ENCODE results near the gene TNNC1. TPM values are rescaled to one million over a fixed set of nuclear protein-coding genes. Genes with fewer than 3 reads are reported as not detected.

TNNC1 gene
- total RNA-seq, 3 donors from 2014 or later = 3.7 to 4.2 TPM; not detected in 1

GRCh38 chr3:52456800-52457183, 3.0 kb upstream of the TNNC1 start:
- H3K4me3 ChIP-seq = peak overlapping the region; percentile 92 to 97 (median 93)
- no peaks in the 10 kb centered on the region for H3K27me3 ChIP-seq
- DNase-seq (ENCODE audit: low spot score in 2 of 2) = no peak
- H3K9me3 ChIP-seq = no peaks in the 10 kb centered on the region
- H3K4me1 ChIP-seq = peaks cover 0 to 15% of the 10 kb centered on the region in 2 donors
- no peak for TF ChIP-seq POLR2A (IDR thresholded peaks at IDR 0.05)
- TF ChIP-seq POLR2AphosphoS5 (IDR thresholded peaks at IDR 0.05) = no peak
- H3K36me3 ChIP-seq = no peaks in the 10 kb centered on the region
- intact Hi-C loops (cut with DNase I; ENCODE audit: low total_unique reads) = no loop called here
- H3K27ac ChIP-seq = peak overlapping the region; percentile 94 to 96

- H3K36me3 ChIP-seq = no peaks in the 10 kb centered on the region
- no peaks in the 10 kb centered on the region for H3K9me3 ChIP-seq
- intact Hi-C loops (cut with DNase I; ENCODE audit: low total_unique reads) = no loop called here
- TF ChIP-seq POLR2AphosphoS5 (IDR thresholded peaks at IDR 0.05) (no peak), POLR2A (IDR thresholded peaks at IDR 0.05) (no peak)
- TF ChIP-seq, protein P1, sequence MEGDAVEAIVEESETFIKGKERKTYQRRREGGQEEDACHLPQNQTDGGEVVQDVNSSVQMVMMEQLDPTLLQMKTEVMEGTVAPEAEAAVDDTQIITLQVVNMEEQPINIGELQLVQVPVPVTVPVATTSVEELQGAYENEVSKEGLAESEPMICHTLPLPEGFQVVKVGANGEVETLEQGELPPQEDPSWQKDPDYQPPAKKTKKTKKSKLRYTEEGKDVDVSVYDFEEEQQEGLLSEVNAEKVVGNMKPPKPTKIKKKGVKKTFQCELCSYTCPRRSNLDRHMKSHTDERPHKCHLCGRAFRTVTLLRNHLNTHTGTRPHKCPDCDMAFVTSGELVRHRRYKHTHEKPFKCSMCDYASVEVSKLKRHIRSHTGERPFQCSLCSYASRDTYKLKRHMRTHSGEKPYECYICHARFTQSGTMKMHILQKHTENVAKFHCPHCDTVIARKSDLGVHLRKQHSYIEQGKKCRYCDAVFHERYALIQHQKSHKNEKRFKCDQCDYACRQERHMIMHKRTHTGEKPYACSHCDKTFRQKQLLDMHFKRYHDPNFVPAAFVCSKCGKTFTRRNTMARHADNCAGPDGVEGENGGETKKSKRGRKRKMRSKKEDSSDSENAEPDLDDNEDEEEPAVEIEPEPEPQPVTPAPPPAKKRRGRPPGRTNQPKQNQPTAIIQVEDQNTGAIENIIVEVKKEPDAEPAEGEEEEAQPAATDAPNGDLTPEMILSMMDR (IDR thresholded peaks at IDR 0.05) = no peak
- peaks cover 0 to 15% of the 10 kb centered on the region in 2 donors for H3K4me1 ChIP-seq
- peak overlapping the region; percentile 92 to 97 (median 93) for H3K4me3 ChIP-seq
- DNase-seq (ENCODE audit: low spot score in 2 of 2) = no peak
- H3K27me3 ChIP-seq = no peaks in the 10 kb centered on the region
- peak overlapping the region; percentile 94 to 96 for H3K27ac ChIP-seq
Measured at GRCh38 chr3:52456169-52456799, 2.4 kb upstream of the TNNC1 start.

DNA sequence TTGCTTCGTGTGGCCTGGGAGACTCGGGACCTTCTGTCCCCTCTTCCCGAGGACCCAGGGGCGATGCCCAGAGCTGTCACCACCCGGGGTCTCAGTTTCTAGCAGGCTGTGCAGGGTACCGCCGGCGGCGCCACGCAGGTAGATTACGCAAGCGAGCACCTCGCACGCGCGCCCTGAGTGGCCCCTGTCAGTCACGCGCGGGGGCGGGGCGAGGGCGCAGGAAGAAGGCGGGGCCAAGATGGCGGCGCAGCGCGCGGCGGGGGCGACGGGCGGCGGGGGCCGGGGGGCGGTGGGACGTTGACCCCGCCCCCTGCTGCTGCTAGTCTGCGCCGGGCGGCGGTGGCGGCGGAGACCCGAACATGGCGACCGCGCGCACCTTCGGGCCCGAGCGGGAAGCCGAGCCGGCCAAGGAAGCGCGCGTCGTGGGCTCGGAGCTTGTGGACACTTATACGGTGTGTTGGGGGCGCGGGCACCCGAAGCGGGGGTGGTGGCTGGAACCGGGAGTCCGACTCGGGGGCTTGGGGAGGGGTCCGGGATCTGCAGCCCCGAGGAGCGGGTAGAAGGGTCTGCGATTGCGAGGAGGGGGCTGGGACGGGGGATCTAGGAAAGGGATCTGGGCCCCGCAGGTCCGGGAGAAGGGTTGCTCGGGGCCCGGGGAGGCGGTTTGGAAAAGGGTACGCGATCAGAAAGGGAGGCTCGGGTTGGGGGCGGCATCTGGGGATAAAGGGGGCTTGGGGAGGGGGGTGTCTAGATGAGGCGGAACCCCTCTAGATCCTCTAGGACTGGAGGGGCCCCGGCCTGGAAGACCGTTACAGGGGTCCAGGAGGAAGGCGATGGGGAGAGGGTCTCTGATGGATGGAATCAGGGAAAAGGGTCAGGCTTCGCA, 1.7 kb upstream of the TNNC1 start, which contains the start of gene NISCH:
NISCH (plus strand) TSS at position 322 of the 886 bp plus-strand sequence; CDS start at position 360, 38 bp downstream.
- H3K27ac ChIP-seq = peak within 1 kb of the TSS; percentile 94 to 96
- H3K36me3 ChIP-seq = no peaks in the 10 kb centered on the region
- TF ChIP-seq POLR2A (IDR thresholded peaks at IDR 0.05) = peak; percentile 25
- TF ChIP-seq, protein P1 (IDR thresholded peaks at IDR 0.05) = no peak
- TF ChIP-seq POLR2AphosphoS5 (IDR thresholded peaks at IDR 0.05) = peak; percentile 73 to 87 (median 78)
- no peaks in the 10 kb centered on the region for H3K9me3 ChIP-seq
- DNase-seq (ENCODE audit: low spot score in 2 of 2) = peak; percentile 85 to 91
- no peaks in the 10 kb centered on the region for H3K27me3 ChIP-seq
- peaks cover 0 to 15% of the 10 kb centered on the region in 2 donors for H3K4me1 ChIP-seq
- H3K4me3 ChIP-seq = peak within 1 kb of the TSS; percentile 92 to 97 (median 93)
- intact Hi-C loops (cut with DNase I; ENCODE audit: low total_unique reads) = no loop called here

GRCh38 chr3:52454938-52455282, 1.1 kb upstream of the TNNC1 start:
- TF ChIP-seq, protein P1 (IDR thresholded peaks at IDR 0.05) = no peak
- TF ChIP-seq POLR2AphosphoS5 (IDR thresholded peaks at IDR 0.05) (no peak), POLR2A (IDR thresholded peaks at IDR 0.05) (no peak)
- H3K27ac ChIP-seq = peak overlapping the region; percentile 94 to 96
- peaks cover 0 to 20% of the 10 kb centered on the region in 2 donors for H3K4me1 ChIP-seq
- no peak for DNase-seq (ENCODE audit: low spot score in 2 of 2)
- H3K27me3 ChIP-seq = no peaks in the 10 kb centered on the region
- intact Hi-C loops (cut with DNase I; ENCODE audit: low total_unique reads) = no loop called here
- H3K36me3 ChIP-seq = no peaks in the 10 kb centered on the region
- H3K4me3 ChIP-seq = peak overlapping the region; percentile 92 to 97 (median 93)
- no peaks in the 10 kb centered on the region for H3K9me3 ChIP-seq

GRCh38 chr3:52454250-52454937, 553 bp upstream of the TNNC1 start:
- TF ChIP-seq POLR2AphosphoS5 (IDR thresholded peaks at IDR 0.05) (no peak), POLR2A (IDR thresholded peaks at IDR 0.05) (no peak)
- TF ChIP-seq, protein P1 (IDR thresholded peaks at IDR 0.05) = no peak
- no peaks in the 10 kb centered on the region for H3K36me3 ChIP-seq
- intact Hi-C loops (cut with DNase I; ENCODE audit: low total_unique reads) = no loop called here
- peaks cover 0 to 20% of the 10 kb centered on the region in 2 donors for H3K4me1 ChIP-seq
- DNase-seq (ENCODE audit: low spot score in 2 of 2) = peak in 1 of 2 donors; percentile 37
- peak overlapping the region; percentile 94 to 96 for H3K27ac ChIP-seq
- no peaks in the 10 kb centered on the region for H3K9me3 ChIP-seq
- peak overlapping the region; percentile 92 to 97 (median 93) for H3K4me3 ChIP-seq
- H3K27me3 ChIP-seq = no peaks in the 10 kb centered on the region

Measured in breast epithelium (tissue), 4 donors.